GM10266 (cell line): ENCODE results near the gene FERMT3.

Source experiments
- DNase-seq: peaks from one replicate; pipeline ENCODE4 v3.0.0; 2012; ENCODE audit errors: extremely low spot score
- CTCF ChIP-seq: IDR thresholded peaks from 2 replicates; pipeline ENCODE4 v1.5.1; 2012; ENCODE audit warnings: mild to moderate bottlenecking, low read depth; ENCODE audit not compliant: control insufficient read depth, insufficient read depth; ENCODE audit errors: missing control alignments

Gene FERMT3

GRCh38 chr11:64178951-64179639 is 27.4 kb upstream of the FERMT3 start:
- TF ChIP-seq CTCF, result no peak

GRCh38 chr11:64180891-64181290 is 25.6 kb upstream of the FERMT3 start:
- no peak for TF ChIP-seq CTCF
- no peak for DNase-seq

More at GRCh38 chr11:64178951-64179639, 27.4 kb upstream of the FERMT3 start:
- DNase-seq, result no peak

- peak; percentile 74 for DNase-seq
- no peak for TF ChIP-seq CTCF
These were observed 24.8 kb upstream of the FERMT3 start for GRCh38 chr11:64181506-64182411.

GRCh38 chr11:64183890-64184289 is 22.6 kb upstream of the FERMT3 start:
- no peak for TF ChIP-seq CTCF
- DNase-seq, result no peak

- TF ChIP-seq CTCF, result peak; percentile 1
- DNase-seq, result peak; percentile 53
These were observed 21.3 kb upstream of the FERMT3 start for GRCh38 chr11:64185175-64185692.

GRCh38 chr11:64185693-64186491 is 20.6 kb upstream of the FERMT3 start, which contains the start of gene STIP1:
Gene STIP1 (plus strand): TSS chr11:64186171. CDS start chr11:64186262, 91 bp downstream.
- peak; percentile 35 for TF ChIP-seq CTCF
- peak; percentile 99 for DNase-seq
